Mesendoderm (in vitro differentiated cells): ENCODE results near the gene IKZF2.

Experiments
- DNase-seq: peaks from one replicate; pipeline ENCODE4 v3.0.0; 2013
- H2AK5ac ChIP-seq: 2 replicates; pipeline ENCODE4 v1.6.1; 2013; ENCODE audit warnings: low read length, inconsistent platforms
- H2BK120ac ChIP-seq: 2 replicates; pipeline ENCODE4 v1.6.1; 2013; ENCODE audit warnings: low read depth, mild to moderate bottlenecking, low read length, moderate library complexity, mixed read lengths
- H2BK15ac ChIP-seq: replicated peaks from 2 replicates; pipeline ENCODE4 v1.6.1; 2013; ENCODE audit warnings: low read depth, mild to moderate bottlenecking, moderate library complexity
- H2BK5ac ChIP-seq: 2 replicates; pipeline ENCODE4 v1.6.1; 2013; ENCODE audit warnings: low read length, inconsistent platforms
- H3K18ac ChIP-seq: 2 replicates; pipeline ENCODE4 v1.6.1; 2013; ENCODE audit warnings: mild to moderate bottlenecking, low read length, mixed read lengths
- H3K23ac ChIP-seq: one replicate; pipeline ENCODE4 v1.6.1; 2013; ENCODE audit warnings: low read length
- H3K27ac ChIP-seq: 2 replicates; pipeline ENCODE4 v1.5.1; 2013; ENCODE audit warnings: low read depth, mild to moderate bottlenecking, inconsistent platforms, low read length, moderate library complexity
- H3K27me3 ChIP-seq: 2 replicates; pipeline ENCODE4 v1.6.1; 2013; ENCODE audit warnings: low read length, control low read depth, mild to moderate bottlenecking, inconsistent platforms; ENCODE audit not compliant: insufficient read depth, poor library complexity
- H3K36me3 ChIP-seq: 2 replicates; pipeline ENCODE4 v1.6.1; 2013; ENCODE audit warnings: low read length, inconsistent platforms; ENCODE audit not compliant: control insufficient read depth, insufficient read depth
- H3K4ac ChIP-seq: one replicate; pipeline ENCODE4 v1.6.1; 2013; ENCODE audit warnings: low read depth, mild to moderate bottlenecking, low read length, moderate library complexity
- H3K4me1 ChIP-seq: 2 replicates; pipeline ENCODE4 v1.6.1; 2013; ENCODE audit warnings: low read depth, low read length, inconsistent platforms; ENCODE audit not compliant: control insufficient read depth
- H3K4me2 ChIP-seq: 2 replicates; pipeline ENCODE4 v1.6.1; 2013; ENCODE audit warnings: low read length
- H3K4me3 ChIP-seq: 2 replicates; pipeline ENCODE4 v1.5.1; 2013; ENCODE audit warnings: mild to moderate bottlenecking, low read length
- H3K56ac ChIP-seq: one replicate; pipeline ENCODE4 v1.6.1; 2013; ENCODE audit warnings: low read length
- H3K79me1 ChIP-seq: 2 replicates; pipeline ENCODE4 v1.6.1; 2013; ENCODE audit warnings: low read length, inconsistent platforms
- H3K79me2 ChIP-seq: 2 replicates; pipeline ENCODE4 v1.6.1; 2013; ENCODE audit warnings: mild to moderate bottlenecking, low read length; ENCODE audit not compliant: control insufficient read depth, insufficient read depth
- H3K9ac ChIP-seq: 2 replicates; pipeline ENCODE4 v1.6.1; 2013; ENCODE audit warnings: low read length, inconsistent platforms
- H4K5ac ChIP-seq: one replicate; pipeline ENCODE4 v1.6.1; 2013; ENCODE audit warnings: low read length
- H4K8ac ChIP-seq: one replicate; pipeline ENCODE4 v1.6.1; 2013; ENCODE audit warnings: low read depth, mild to moderate bottlenecking, control low read depth, low read length, moderate library complexity
- WGBS: extraction: QIAGEN DNeasy Blood & Tissue Kit; methylation state at CpG from one replicate; pipeline ENCODE4 v1.1.7; 2013; ENCODE audit warnings: low lambda C conversion rate, missing lambda C conversion rate; ENCODE audit not compliant: insufficient coverage; ENCODE audit errors: extremely low coverage; 5-methylcytosine and 5-hydroxymethylcytosine counted together

Gene IKZF2

GRCh38 chr2:213067888-213068287, 83.5 kb downstream of the IKZF2 start:
- H3K27ac ChIP-seq, result no peak overlapping the region
- H3K9ac ChIP-seq, result no peak overlapping the region
- no peak overlapping the region for H3K4ac ChIP-seq
- H3K27me3 ChIP-seq, result no peaks in the 10 kb centered on the region
- H3K36me3 ChIP-seq, result no peaks in the 10 kb centered on the region
- H2BK5ac ChIP-seq, result no peak overlapping the region
- no peak overlapping the region for H3K4me3 ChIP-seq
- no peak overlapping the region for H3K23ac ChIP-seq
- no peaks in the 10 kb centered on the region for H3K79me2 ChIP-seq
- no peak overlapping the region for H4K8ac ChIP-seq
- no peak overlapping the region for H3K18ac ChIP-seq
- no peak overlapping the region for H2AK5ac ChIP-seq
- no peak overlapping the region for H3K56ac ChIP-seq
- no peaks in the 10 kb centered on the region for H3K79me1 ChIP-seq
- no peak overlapping the region for H3K4me2 ChIP-seq
- H2BK120ac ChIP-seq, result no peak overlapping the region
- no peak overlapping the region for H2BK15ac ChIP-seq
- DNase-seq, result no peak
- no peaks in the 10 kb centered on the region for H3K4me1 ChIP-seq
- no peak overlapping the region for H4K5ac ChIP-seq

GRCh38 chr2:213066443-213066743, 85.0 kb downstream of the IKZF2 start:
- no peaks in the 10 kb centered on the region for H3K36me3 ChIP-seq
- no peak overlapping the region for H4K5ac ChIP-seq
- H3K27me3 ChIP-seq, result no peaks in the 10 kb centered on the region
- H3K4me3 ChIP-seq, result no peak overlapping the region
- no peak overlapping the region for H3K56ac ChIP-seq
- H3K4ac ChIP-seq, result no peak overlapping the region
- no peak overlapping the region for H3K18ac ChIP-seq
- no peak overlapping the region for H3K4me2 ChIP-seq
- H2BK120ac ChIP-seq, result no peak overlapping the region
- no peak overlapping the region for H2AK5ac ChIP-seq
- no peak overlapping the region for H2BK15ac ChIP-seq
- H3K4me1 ChIP-seq, result no peaks in the 10 kb centered on the region
- no peak overlapping the region for H3K27ac ChIP-seq
- no peaks in the 10 kb centered on the region for H3K79me2 ChIP-seq
- no peaks in the 10 kb centered on the region for H3K79me1 ChIP-seq
- no peak overlapping the region for H2BK5ac ChIP-seq
- H3K23ac ChIP-seq, result no peak overlapping the region
- no peak overlapping the region for H3K9ac ChIP-seq
- no CpG with 5 or more reads among the region's 1 CpG for WGBS
- DNase-seq, result no peak
- no peak overlapping the region for H4K8ac ChIP-seq

GRCh38 chr2:213065583-213066442, 85.6 kb downstream of the IKZF2 start:
- H3K23ac ChIP-seq, result no peak overlapping the region
- no peaks in the 10 kb centered on the region for H3K79me2 ChIP-seq
- no peak overlapping the region for H3K4me2 ChIP-seq
- peak; percentile 62 for DNase-seq
- no peak overlapping the region for H3K27ac ChIP-seq
- H3K18ac ChIP-seq, result no peak overlapping the region
- no peak overlapping the region for H2BK5ac ChIP-seq
- no peak overlapping the region for H3K4ac ChIP-seq
- no peaks in the 10 kb centered on the region for H3K4me1 ChIP-seq
- H3K4me3 ChIP-seq, result no peak overlapping the region
- H3K27me3 ChIP-seq, result no peaks in the 10 kb centered on the region
- H3K36me3 ChIP-seq, result no peaks in the 10 kb centered on the region
- H4K8ac ChIP-seq, result no peak overlapping the region
- H2AK5ac ChIP-seq, result no peak overlapping the region
- no peak overlapping the region for H2BK15ac ChIP-seq
- H3K9ac ChIP-seq, result no peak overlapping the region
- H4K5ac ChIP-seq, result no peak overlapping the region
- no peaks in the 10 kb centered on the region for H3K79me1 ChIP-seq
- WGBS, result no CpG with 5 or more reads among the region's 8 CpGs
- no peak overlapping the region for H2BK120ac ChIP-seq
- H3K56ac ChIP-seq, result no peak overlapping the region

GRCh38 chr2:213064099-213064498, 87.3 kb downstream of the IKZF2 start:
- H4K8ac ChIP-seq, result no peak overlapping the region
- H3K4me3 ChIP-seq, result no peak overlapping the region
- H3K56ac ChIP-seq, result no peak overlapping the region
- no peak overlapping the region for H2AK5ac ChIP-seq
- no peaks in the 10 kb centered on the region for H3K36me3 ChIP-seq
- H3K4me2 ChIP-seq, result no peak overlapping the region
- no peak for DNase-seq
- H3K27me3 ChIP-seq, result no peaks in the 10 kb centered on the region
- no peak overlapping the region for H4K5ac ChIP-seq
- H3K4me1 ChIP-seq, result no peaks in the 10 kb centered on the region
- no peaks in the 10 kb centered on the region for H3K79me1 ChIP-seq
- WGBS, result no CpG with 5 or more reads among the region's 2 CpGs
- no peak overlapping the region for H3K23ac ChIP-seq
- H3K4ac ChIP-seq, result no peak overlapping the region
- no peak overlapping the region for H2BK120ac ChIP-seq
- H3K18ac ChIP-seq, result no peak overlapping the region
- H2BK15ac ChIP-seq, result no peak overlapping the region
- no peak overlapping the region for H2BK5ac ChIP-seq
- no peaks in the 10 kb centered on the region for H3K79me2 ChIP-seq
- no peak overlapping the region for H3K9ac ChIP-seq
- H3K27ac ChIP-seq, result no peak overlapping the region

- Histone ChIP-seq H3K4me1 (no peaks in the 10 kb centered on the region), H3K4me2 (no peak overlapping the region), H3K27ac (no peak overlapping the region), H3K4me3 (no peak overlapping the region), H3K56ac (no peak overlapping the region), H2BK15ac (no peak overlapping the region), H3K27me3 (no peaks in the 10 kb centered on the region), H3K9ac (no peak overlapping the region), H4K5ac (no peak overlapping the region), H3K4ac (no peak overlapping the region), H3K23ac (no peak overlapping the region), H2BK5ac (no peak overlapping the region), H4K8ac (no peak overlapping the region), H3K36me3 (no peaks in the 10 kb centered on the region), H3K79me1 (no peaks in the 10 kb centered on the region), H2BK120ac (no peak overlapping the region), H2AK5ac (no peak overlapping the region), H3K18ac (no peak overlapping the region), H3K79me2 (no peaks in the 10 kb centered on the region)
- no CpG with 5 or more reads among the region's 3 CpGs for WGBS
- no peak for DNase-seq
These were observed 93.4 kb downstream of the IKZF2 start for GRCh38 chr2:213057977-213058376.

GRCh38 chr2:213046431-213046830, 105.0 kb downstream of the IKZF2 start:
- H3K18ac ChIP-seq, result no peak overlapping the region
- H2BK5ac ChIP-seq, result no peak overlapping the region
- H3K4ac ChIP-seq, result no peak overlapping the region
- H3K4me1 ChIP-seq, result no peaks in the 10 kb centered on the region
- H3K56ac ChIP-seq, result no peak overlapping the region
- no peaks in the 10 kb centered on the region for H3K27me3 ChIP-seq
- H3K4me3 ChIP-seq, result no peak overlapping the region
- no peaks in the 10 kb centered on the region for H3K79me1 ChIP-seq
- no peak overlapping the region for H2BK120ac ChIP-seq
- H3K23ac ChIP-seq, result no peak overlapping the region
- no peak overlapping the region for H3K27ac ChIP-seq
- no peak overlapping the region for H3K9ac ChIP-seq
- no peak for DNase-seq
- no peak overlapping the region for H4K8ac ChIP-seq
- no CpG with 5 or more reads among the region's 1 CpG for WGBS
- H3K36me3 ChIP-seq, result no peaks in the 10 kb centered on the region
- H4K5ac ChIP-seq, result no peak overlapping the region
- H3K4me2 ChIP-seq, result no peak overlapping the region
- no peak overlapping the region for H2AK5ac ChIP-seq
- H2BK15ac ChIP-seq, result no peak overlapping the region
- no peaks in the 10 kb centered on the region for H3K79me2 ChIP-seq
